Suprapubic skin (tissue), 3 donors: ENCODE results near the gene B3GALT5.

Experiments
- CTCF ChIP-seq, 2 donors: fragments of 200-600 bp in 1 of 2; fragments of 450-650 bp in 1 of 2; sonication (generic) in 1 of 2; IDR thresholded peaks; one replicate each; pipeline ENCODE4 v1.5.1; 2016 to 2019; ENCODE audit warnings: antibody characterized with exemption in 2 of 2, mild to moderate bottlenecking in 1 of 2, moderate library complexity in 1 of 2
- POLR2A ChIP-seq, 2 donors: fragments of 450-650 bp; IDR thresholded peaks; one replicate each; pipeline ENCODE4 v1.6.1; 2017; ENCODE audit warnings: antibody characterized with exemption in 2 of 2, mild to moderate bottlenecking in 2 of 2, moderate library complexity in 2 of 2

DNA sequence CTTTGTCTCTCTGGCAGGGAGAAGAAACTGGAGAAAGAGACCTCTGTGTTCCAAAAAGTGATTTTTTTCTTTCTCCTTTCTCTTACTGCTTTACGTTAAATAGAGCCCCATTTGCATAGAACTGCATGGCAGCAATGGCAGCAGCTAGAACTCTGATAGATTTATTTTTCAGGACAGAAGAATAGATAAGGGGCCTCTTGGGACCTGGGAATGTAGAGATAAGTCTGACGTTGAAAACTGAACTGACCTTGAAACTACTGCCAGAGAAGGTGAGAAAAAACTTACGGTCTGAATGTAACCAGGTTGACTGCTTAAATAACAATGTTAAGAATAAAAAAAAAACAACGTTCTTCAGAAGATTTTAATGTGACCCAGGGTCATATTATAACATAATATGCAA is 25.4 kb upstream of the B3GALT5 start:
- TF ChIP-seq CTCF (IDR thresholded peaks at IDR 0.05) (no peak), POLR2A (IDR thresholded peaks at IDR 0.05) (no peak)
